Neutrophil (primary cell): ENCODE results near the gene TNNT2.

Experiments
- H3K27ac ChIP-seq: fragments of 200-600 bp; sonication (generic); 2 replicates; pipeline ENCODE4 v1.5.1; 2016; ENCODE audit warnings: mild to moderate bottlenecking, moderate library complexity
- H3K27me3 ChIP-seq: fragments of 200-600 bp; sonication (generic); 2 replicates; pipeline ENCODE4 v1.6.0; 2016; ENCODE audit warnings: mild to moderate bottlenecking
- H3K36me3 ChIP-seq: fragments of 200-600 bp; sonication (generic); 2 replicates; pipeline ENCODE4 v1.5.1; 2017
- H3K4me1 ChIP-seq, 2 experiments: fragments of 200-600 bp in 1 of 2; sonication (generic) in 1 of 2; 1 replicate in 1 of 2; 2 replicates in 1 of 2; pipeline versions ENCODE4 v1.5.1 to v1.6.1; 2013 to 2016; ENCODE audit warnings: low read depth in 1 of 2, low read length in 1 of 2, mild to moderate bottlenecking in 1 of 2, moderate library complexity in 1 of 2; ENCODE audit not compliant: control insufficient read depth in 1 of 2, insufficient read depth in 1 of 2
- H3K4me3 ChIP-seq, 2 experiments: fragments of 200-600 bp in 1 of 2; sonication (generic) in 1 of 2; 1 replicate in 1 of 2; 2 replicates in 1 of 2; pipeline ENCODE4 v1.5.1; 2013 to 2016; ENCODE audit warnings: low read depth in 1 of 2, low read length in 1 of 2, mild to moderate bottlenecking in 1 of 2, moderate library complexity in 1 of 2
- H3K9me3 ChIP-seq: fragments of 200-600 bp; sonication (generic); 2 replicates; pipeline ENCODE4 v1.5.1; 2016
- TF ChIP-seq, protein P1 (sequence below): fragments of 200-600 bp; sonication (generic); IDR thresholded peaks from 2 replicates; pipeline ENCODE4 v1.5.1; 2016; ENCODE audit warnings: antibody characterized with exemption

Gene TNNT2

DNA sequence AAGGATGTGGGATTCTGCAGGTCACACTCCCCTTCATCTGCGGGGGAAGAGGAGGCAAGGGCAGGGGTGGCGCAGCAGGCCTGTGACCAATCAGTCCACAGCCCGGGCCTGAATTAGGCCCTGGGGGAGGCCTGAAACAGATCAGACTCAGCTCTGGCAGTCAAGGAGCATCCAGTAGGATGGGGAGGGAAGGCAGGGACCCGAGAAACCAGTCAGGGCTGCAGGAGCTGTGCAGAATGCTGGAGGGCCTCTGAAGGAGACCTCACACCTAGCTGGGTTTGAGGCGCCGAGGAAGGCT, 12.7 kb downstream of the TNNT2 start:
- Histone ChIP-seq H3K36me3 (no peaks in the 10 kb centered on the region), H3K27ac (no peak overlapping the region), H3K4me1 (no peaks in the 10 kb centered on the region), H3K9me3 (no peaks in the 10 kb centered on the region), H3K27me3 (peaks cover 21% of the 10 kb centered on the region), H3K4me3 (no peak overlapping the region)
- TF ChIP-seq, protein P1, sequence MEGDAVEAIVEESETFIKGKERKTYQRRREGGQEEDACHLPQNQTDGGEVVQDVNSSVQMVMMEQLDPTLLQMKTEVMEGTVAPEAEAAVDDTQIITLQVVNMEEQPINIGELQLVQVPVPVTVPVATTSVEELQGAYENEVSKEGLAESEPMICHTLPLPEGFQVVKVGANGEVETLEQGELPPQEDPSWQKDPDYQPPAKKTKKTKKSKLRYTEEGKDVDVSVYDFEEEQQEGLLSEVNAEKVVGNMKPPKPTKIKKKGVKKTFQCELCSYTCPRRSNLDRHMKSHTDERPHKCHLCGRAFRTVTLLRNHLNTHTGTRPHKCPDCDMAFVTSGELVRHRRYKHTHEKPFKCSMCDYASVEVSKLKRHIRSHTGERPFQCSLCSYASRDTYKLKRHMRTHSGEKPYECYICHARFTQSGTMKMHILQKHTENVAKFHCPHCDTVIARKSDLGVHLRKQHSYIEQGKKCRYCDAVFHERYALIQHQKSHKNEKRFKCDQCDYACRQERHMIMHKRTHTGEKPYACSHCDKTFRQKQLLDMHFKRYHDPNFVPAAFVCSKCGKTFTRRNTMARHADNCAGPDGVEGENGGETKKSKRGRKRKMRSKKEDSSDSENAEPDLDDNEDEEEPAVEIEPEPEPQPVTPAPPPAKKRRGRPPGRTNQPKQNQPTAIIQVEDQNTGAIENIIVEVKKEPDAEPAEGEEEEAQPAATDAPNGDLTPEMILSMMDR, result no peak

DNA sequence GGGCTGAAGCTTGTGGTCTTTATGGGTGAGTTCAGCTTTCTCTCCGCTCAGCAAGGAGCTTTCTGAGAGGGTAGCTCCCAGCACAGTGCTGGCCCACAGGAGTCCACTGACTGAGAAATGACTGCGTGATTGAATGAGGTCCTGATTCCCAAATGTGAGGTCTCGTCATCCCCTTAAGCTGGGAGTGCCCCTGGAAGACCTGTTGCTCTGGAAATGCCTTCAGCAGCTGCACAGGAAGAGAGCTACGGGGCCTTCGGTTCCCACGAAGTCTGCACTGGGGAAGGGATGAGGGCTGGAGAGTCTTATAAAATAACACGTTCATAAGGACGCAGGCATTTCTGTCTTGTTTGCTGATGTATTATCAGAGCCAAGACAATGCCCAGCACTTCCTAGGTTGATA, 14.0 kb downstream of the TNNT2 start:
- Histone ChIP-seq H3K27me3 (peaks cover 19% of the 10 kb centered on the region), H3K9me3 (no peaks in the 10 kb centered on the region), H3K27ac (no peak overlapping the region), H3K4me3 (no peak overlapping the region), H3K36me3 (no peaks in the 10 kb centered on the region), H3K4me1 (no peaks in the 10 kb centered on the region)
- TF ChIP-seq, protein P1, result no peak

DNA sequence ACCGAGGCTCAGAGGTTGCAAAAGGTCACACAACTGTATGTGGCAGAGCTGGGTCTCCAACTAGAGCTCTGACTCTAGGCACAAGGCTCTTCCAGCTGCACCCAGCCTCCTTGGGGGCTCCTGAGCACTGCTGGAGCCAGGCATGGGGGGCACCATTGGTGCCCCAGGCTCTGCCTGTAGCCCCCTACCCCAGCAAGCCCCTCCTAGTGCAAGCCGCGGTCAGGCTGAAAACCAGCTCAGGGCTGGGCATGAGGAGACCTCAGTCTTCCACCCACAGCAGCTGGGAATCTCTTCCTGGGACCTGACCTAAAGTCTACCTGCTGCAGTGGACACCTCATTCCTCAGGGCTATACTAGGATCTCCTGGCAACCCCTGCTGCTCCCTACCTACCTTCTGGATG, 14.6 kb downstream of the TNNT2 start:
- Histone ChIP-seq H3K27ac (no peak overlapping the region), H3K27me3 (peaks cover 19% of the 10 kb centered on the region), H3K4me3 (no peak overlapping the region), H3K36me3 (no peaks in the 10 kb centered on the region), H3K4me1 (no peaks in the 10 kb centered on the region), H3K9me3 (no peaks in the 10 kb centered on the region)
- TF ChIP-seq, protein P1, result no peak

DNA sequence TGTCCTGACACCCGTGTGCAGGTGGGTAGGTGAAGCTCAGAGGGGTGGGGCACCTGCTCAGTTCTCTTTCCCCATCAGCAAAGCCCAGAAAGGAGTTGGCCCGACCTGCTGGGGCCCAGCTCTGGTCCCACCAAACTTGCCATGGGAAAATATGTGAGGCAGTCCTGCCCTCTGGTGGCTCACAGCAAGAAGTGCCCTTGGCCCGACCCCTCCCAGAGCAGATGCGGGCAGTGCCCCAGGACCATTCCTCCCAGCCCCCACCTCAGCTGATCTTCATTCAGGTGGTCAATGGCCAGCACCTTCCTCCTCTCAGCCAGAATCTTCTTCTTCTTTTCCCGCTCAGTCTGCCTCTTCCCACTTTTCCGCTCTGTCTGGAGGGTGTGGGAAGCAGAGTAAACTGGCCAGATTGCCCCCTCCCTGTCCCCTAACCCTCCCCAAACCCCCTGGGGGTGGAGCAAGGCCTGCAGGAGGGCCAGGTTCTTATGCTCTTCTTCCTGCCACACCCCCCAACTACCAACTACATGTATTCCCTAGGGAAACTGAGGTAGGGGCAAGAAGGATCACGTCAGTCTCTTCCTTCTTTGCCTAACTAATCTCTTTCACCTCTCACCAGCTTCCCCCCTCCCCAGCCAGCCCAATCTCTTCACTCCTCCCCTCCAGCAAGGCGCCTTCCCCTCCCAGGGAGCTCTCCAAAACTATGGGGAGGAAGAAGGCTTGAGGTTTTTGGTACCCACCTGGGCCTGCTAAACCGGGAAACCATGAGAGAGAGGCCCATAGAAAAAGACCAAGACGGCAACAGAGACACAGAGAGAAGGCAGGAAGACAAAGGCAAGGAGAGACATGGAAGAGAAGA, 15.6 kb downstream of the TNNT2 start:
- Histone ChIP-seq H3K36me3 (no peaks in the 10 kb centered on the region), H3K4me1 (no peaks in the 10 kb centered on the region), H3K27ac (no peak overlapping the region), H3K9me3 (no peaks in the 10 kb centered on the region), H3K4me3 (no peak overlapping the region), H3K27me3 (peaks cover 13% of the 10 kb centered on the region)
- TF ChIP-seq, protein P1, result no peak

DNA sequence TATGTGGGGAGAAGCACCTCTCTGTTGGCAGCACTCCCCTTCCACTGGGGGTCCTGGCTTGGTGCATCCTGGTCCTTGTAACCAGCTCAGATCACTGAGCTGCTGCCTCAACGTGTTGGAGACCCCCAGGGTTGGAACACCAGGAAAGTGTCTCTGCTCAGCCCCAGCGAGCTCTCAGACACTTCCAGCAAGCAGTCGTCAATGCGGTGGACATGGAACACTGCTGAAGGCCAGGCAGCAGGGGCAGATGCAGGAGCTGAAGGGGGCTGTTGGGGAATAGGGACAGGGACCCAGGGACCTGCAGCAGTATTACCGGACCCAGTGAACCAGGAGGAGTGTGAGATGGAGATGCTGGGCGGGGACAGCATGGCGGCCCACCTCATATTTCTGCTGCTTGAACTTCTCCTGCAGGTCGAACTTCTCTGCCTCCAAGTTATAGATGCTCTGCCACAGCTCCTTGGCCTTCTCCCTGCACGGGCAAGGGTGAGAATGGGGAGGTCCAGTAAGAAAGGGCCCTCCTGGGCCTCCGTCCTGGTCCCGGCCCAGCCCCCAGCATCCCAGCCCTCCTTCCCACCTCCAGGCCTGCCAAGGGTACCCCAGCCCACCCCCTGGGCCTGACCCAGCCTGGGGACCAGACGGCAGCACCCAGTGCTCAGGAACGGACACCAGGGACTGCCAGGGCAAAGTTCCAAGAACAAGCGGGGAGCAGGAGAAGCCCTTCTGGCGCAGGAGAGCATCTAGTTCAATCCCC, 16.4 kb downstream of the TNNT2 start:
- TF ChIP-seq, protein P1, result no peak
- no peaks in the 10 kb centered on the region for H3K9me3 ChIP-seq
- no peak overlapping the region for H3K4me3 ChIP-seq
- peaks cover 13% of the 10 kb centered on the region for H3K27me3 ChIP-seq
- H3K27ac ChIP-seq, result no peak overlapping the region
- H3K4me1 ChIP-seq, result no peaks in the 10 kb centered on the region
- no peaks in the 10 kb centered on the region for H3K36me3 ChIP-seq
